HG02763 (cell line): ENCODE results near the gene MT1H.
"Not testable (repeated sequence)": the region's sequence is repeated elsewhere in the genome, so short reads cannot be mapped to it uniquely, and the experiment has no call there.

Experiments used
- ATAC-seq: cut with Tn5 transposase; IDR thresholded peaks from one replicate; pipeline ENCODE4 v1.9.1; 2021; ENCODE audit warnings: mild to moderate bottlenecking, moderate library complexity; ENCODE audit not compliant: unreplicated experiment

The MT1H gene

GRCh38 chr16:56664506-56664905 lies 5.1 kb upstream of the MT1H start:
- no peak for ATAC-seq

DNA sequence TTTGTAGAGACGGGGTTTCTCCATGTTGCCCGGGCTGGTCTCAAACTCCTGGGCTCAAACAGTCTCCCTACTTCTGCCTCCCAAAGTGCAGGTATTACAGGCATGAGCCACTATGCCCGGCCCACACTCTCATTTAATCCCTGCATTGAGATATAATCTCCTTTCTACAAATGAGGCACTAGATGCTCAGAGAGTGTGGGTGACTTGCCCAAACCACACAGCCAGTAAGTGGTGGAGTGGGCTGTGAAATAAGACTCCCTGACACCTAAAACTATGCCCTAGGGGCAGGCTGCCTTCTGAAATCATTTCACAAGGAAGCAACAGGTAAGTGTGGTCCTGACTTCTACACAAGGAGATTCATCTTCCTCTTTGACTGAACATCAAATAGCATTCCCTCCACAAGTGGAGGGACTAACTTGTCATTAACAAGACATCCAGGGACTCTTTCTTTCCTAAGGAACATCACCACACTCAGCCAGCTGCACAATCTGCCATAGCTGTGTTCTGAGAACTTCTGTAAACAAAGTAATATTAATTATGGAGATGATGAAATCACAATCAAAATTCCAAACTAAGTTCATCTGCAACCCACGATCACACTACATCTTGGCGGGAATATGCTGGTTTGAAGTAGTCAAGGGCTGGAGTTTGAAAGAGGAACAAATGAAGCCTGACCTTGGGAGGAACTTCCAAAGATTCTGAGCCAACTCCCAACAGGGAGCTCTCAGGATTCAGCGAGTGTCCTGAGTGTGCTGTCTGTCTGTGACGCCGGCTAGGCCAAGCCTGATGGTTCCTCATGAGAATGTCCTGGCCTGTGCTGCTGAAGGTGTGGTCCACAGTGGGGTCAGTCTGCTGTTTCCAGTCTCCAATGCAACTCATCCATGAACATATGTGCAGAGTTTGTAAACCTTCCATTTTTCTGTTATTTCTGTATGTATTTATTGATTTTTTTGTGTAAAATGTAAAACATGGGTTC lies 4.0 kb upstream of the MT1H start:
- ATAC-seq, result not testable (repeated sequence)

GRCh38 chr16:56667581-56668571 lies 1.7 kb upstream of the MT1H start, which contains the start of gene MT1G:
Gene MT1G, minus strand, starts transcription at chr16:56668065. Its CDS starts 72 bp downstream, at chr16:56667993.
- ATAC-seq, result no peak

- ATAC-seq, result no peak
These were observed 416 bp downstream of the MT1H start for GRCh38 chr16:56669840-56670619.

DNA sequence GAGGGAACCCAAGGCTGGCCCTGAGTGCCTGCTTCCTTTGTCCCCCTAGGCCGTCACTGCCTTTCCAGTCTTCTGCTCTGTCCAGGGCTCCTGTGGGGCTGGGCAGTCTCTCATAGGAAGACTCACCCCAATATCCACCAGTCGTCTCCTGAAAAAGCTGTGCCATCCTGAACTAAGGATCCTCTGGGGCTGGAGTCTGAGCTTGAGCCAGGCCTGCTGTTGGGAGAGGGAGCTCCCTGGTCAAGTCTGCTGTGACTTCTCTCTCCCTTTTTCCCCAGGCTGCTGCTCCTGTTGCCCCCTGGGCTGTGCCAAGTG lies 963 bp downstream of the MT1H start:
- ATAC-seq, result no peak

DNA sequence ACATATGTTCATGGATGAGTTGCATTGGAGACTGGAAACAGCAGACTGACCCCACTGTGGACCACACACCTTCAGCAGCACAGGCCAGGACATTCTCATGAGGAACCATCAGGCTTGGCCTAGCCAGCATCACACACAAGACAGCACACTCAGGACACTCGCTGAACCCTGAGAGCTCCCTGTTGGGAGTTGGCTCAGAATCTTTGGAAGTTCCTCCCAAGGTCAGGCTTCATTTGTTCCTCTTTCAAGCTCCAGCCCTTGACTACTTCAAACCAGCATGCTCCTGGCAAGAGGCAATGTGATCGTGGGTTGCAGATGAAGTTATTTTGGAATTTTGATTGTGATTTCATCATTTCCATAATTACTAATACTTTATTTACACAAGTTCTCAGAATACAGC lies 2.1 kb downstream of the MT1H start:
- ATAC-seq, result not testable (repeated sequence)

DNA sequence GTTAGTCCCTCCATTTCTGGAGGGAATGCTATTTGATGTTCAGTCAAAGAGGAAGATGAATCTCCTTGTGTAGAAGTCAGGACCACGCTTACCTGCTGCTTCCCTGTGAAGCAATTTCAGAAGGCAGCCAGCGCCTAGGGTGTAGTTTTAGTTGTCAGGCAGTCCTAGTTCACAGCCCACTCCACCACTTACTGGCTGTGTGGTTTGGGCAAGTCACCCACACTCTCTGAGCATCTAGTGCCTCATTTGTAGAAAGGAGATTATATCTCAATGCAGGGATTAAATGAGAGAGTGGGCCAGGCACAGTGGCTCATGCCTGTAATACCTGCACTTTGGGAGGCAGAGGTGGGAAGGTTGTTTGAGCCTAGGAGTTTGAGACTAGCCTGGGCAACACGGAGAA lies 2.6 kb downstream of the MT1H start:
- ATAC-seq, result not testable (repeated sequence)

DNA sequence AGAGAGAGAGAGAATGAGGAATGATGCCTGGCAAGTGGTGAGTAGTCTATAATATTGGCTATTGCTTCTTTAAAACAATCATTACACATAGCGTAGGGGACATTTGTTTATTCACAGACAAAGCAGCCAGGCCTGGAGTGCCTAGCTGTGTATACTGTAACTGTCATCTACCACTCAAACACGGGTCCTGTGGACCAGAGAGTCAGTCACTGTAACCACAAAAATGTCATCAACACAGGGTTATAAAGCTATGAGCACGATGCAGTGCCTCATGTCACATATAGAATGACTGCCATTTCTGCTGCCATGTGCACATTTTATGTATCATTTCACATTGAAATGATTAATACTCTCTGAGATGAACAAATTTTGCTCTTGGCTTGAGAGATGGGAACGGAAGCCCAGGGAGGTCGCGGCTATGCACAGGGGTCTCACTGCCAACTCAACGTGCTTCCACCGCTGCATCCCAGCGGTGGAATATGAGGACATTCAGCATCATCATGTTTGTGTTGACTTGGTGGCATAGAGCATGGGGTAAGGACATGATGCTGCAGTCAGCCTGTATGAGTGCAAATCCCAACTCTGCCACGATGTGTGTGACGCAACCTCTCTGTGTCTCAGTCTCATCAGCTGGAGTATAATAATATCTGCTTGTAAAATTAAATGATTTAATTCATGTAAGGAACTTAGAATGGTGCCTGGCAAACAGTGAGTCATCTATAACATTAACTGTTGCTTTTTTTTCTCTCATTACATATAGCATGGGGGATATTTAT lies 3.3 kb downstream of the MT1H start:
- ATAC-seq, result no peak

DNA sequence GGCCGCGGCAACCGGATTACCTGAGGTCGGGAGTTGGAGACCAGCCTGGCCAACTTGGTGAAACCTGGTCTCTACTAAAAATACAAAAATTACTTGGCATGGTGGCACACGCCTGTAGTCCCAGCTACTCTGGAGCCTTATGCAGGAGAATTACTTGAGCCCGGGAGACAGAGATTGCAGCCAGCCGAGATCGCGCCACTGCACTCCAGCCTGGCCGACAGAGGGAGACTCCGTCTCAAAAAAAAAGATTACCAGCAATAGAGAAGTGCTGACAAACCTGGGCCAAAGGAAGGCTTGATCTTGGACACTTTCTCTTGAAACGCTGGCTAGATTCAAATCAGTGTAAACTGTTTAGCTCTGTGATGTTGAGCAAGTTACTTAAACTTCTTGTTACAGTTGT lies 4.3 kb downstream of the MT1H start:
- no peak for ATAC-seq

DNA sequence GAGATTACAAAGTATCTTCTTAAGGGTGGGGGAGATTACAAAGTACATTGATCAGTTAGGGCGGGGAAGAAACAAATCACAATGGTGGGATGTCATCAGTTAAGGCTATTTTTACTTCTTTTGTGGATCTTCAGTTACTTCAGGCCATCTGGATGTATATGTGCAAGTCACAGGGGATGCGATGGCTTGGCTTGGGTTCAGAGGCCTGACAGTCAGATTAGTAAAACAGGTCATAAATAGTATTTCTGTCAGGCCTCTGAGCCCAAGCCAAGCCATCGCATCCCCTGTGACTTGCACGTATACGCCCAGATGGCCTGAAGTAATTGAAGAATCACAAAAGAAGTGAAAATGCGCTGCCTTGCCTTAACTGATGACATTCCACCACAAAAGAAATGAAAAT lies 5.0 kb downstream of the MT1H start:
- ATAC-seq, result not testable (repeated sequence)

DNA sequence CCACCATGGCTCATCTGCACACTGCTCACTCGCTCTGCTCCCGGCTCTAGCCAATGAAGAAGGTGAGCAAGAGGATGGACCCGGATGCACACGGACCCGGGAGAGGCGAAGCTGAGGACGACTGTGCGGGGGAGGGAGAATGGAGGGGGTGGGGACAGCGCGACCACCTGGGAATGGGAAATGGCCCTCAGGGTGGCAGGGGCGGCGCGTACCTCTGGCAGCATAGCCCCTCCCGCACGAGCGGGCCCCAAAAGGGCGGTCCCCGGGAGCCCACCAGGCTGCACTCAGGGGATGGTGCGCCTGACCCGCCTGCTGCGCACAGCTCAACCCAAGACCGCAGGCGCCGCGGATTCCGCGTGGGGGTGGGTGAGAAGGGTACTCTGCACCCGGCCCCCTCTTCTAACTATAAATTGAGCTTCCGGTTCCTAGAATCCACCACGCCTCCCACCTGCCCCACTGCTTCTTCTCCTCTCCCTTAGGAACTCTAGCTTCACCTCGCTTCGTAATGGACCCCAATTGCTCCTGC lies 6.1 kb downstream of the MT1H start:
- no peak for ATAC-seq

- no peak for ATAC-seq
These were observed 7.9 kb downstream of the MT1H start for GRCh38 chr16:56677474-56677873.

DNA sequence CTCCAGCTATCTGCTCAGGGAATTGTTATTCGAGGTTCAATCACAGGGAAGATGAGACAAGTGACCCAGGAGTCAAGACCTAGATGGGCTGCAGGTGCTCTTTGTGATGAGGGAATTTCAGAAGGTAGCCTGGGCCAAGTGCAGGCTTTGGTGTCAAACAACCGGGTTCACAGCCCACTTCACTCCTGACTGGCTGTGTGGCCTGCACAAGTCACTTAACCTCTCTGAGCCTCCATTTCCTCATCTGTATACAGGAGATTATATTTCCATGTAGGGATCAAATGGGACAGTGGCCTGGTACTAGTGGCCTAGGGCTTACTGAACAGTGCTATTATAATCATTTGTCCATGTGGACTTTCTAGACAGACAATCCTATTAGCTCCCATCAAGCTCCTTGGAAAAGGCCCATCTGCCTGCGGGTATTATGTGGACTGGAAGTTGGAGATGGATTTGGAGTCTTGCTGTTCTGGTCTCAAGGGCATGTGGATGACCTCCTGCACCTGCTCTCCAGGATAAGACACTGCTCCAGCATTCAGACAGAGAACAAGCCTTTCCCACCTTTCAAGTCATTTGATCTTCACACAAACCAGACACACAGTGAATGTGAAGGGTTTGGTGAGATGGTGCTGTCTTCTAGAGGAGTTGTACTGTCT lies 9.6 kb downstream of the MT1H start:
- ATAC-seq, result no peak

DNA sequence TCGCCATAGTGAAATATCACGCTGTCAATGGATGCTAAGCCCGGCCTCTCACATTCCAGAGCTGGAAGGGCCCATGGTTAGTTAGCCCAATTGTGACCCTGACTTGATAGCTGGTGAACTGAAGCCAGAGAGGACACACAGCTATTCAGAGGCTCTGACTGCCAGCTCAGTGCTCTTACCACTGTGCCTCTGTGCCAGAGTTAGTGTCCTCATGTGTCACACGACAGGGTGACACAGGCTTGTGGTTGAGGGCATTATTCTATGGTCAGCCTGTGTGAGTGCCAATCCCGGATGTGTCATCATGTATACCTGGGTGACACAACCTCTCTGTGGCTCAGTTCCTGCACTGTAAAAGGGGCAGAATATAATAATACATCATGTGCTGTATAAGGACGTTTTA lies 10.2 kb downstream of the MT1H start:
- ATAC-seq, result no peak

GRCh38 chr16:56681939-56682702 lies 12.5 kb downstream of the MT1H start, which contains the start of gene MT1X:
Gene MT1X, plus strand, starts transcription at chr16:56682470. Its CDS starts 71 bp downstream, at chr16:56682541.
- peak; percentile 97 for ATAC-seq

DNA sequence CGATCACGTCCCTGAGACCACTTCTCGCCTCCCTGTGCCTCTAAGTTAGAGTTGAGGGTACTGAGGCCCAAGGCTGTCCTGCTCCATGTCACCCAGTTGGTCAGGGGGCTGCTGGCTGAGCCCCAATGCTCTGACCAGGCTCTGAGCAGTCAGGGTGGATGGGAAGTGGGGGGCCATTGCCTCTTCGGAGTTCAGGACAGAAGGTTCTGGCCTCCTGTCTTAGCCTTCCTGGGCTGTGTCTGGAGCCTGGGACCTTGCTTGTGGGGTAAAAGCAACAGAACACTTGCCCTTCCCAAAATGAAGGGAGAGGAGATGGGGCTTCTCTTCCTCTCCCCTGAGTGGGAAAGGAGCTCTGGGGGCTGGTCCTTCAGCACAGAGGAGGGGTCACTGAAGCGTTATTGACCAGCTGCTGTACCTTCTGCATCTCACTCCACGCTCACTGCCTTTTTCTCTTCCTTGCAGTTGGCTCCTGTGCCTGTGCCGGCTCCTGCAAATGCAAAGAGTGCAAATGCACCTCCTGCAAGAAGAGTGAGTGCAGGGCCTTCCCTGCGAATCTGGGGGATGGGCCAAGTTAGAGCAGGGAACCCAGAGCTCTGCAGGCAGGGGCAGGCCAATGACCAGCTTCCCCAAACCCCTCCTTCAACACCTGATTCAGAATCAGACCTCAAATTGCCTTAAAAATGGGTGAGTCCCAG lies 13.2 kb downstream of the MT1H start:
- no peak for ATAC-seq

GRCh38 chr16:56683424-56684172 lies 14.0 kb downstream of the MT1H start:
- no peak for ATAC-seq
